Measurements from ENCODE around the gene GTF2A2.

- TF ChIP-seq, protein P1, sequence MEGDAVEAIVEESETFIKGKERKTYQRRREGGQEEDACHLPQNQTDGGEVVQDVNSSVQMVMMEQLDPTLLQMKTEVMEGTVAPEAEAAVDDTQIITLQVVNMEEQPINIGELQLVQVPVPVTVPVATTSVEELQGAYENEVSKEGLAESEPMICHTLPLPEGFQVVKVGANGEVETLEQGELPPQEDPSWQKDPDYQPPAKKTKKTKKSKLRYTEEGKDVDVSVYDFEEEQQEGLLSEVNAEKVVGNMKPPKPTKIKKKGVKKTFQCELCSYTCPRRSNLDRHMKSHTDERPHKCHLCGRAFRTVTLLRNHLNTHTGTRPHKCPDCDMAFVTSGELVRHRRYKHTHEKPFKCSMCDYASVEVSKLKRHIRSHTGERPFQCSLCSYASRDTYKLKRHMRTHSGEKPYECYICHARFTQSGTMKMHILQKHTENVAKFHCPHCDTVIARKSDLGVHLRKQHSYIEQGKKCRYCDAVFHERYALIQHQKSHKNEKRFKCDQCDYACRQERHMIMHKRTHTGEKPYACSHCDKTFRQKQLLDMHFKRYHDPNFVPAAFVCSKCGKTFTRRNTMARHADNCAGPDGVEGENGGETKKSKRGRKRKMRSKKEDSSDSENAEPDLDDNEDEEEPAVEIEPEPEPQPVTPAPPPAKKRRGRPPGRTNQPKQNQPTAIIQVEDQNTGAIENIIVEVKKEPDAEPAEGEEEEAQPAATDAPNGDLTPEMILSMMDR (IDR thresholded peaks at IDR 0.05; ENCODE audit: low read depth, low read length, poor library complexity, severe bottlenecking) = no peak
- no peak for TF ChIP-seq EZH2phosphoT487 (IDR thresholded peaks at IDR 0.05; ENCODE audit: borderline replicate concordance, low read length)
Measured at GRCh38 chr15:59644756-59645155, 12.6 kb downstream of the GTF2A2 start.
